SK-N-DZ (cell line): Measurements from ENCODE around the gene ADRB1.

Experiments used
- DNase-seq: peaks from one replicate; pipeline ENCODE4 v3.0.0-alpha.2; 2015; ENCODE audit warnings: low spot score

Gene ADRB1

DNA sequence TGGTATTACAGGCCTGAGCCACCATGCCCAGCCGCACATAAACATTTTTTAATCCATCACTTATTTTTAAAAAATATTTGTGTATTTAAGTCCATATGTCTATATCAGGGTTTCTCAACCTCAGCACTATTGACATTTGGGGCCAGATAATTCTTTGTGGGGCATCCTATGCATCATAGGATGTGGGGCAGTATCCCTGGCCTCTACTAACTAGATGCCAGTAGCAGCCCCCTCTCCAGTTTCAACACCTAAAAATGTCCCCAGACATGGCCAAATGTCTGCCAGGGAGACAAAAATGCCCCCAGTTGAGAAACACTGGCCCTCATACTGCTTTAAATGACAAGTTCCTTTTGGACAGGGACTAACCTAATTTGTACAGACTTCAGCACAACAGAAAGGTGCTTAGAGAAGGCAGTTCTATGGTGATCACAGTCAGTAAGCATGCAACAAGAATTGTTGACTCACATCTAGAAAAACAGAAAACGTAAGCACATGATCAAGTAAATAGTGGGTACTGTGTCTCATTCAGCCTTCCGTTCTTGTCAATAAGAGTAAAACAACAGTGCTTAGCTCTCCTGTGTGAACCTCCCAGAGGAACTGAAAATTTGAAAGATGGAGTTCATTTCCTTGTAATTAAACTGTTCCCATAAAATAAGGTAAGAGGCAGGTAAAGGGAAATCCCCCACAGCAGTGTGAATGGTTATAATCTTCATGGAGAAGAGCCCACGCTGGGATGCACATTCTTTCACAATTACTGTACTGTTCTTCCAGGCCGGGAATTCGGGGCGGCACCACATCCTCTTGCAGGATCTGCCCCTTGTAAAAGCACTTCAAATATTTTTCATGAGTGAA is 17.3 kb upstream of the ADRB1 start:
- no peak for DNase-seq

DNA sequence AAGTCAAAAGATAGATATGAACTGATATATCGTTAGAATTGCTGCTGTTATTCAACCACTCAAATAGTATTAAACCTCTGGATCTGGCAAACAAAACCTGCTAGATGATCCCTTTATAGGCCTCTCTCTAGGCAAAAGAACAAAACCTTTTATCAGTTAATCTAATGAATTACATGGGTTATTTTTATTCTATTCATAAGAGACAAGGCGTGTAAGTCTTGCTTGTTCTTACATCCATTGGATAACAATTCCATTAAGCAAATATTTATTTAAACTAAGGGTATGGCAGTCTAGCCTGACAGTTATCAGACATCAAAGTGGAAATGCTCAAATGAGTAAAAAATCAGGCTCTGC is 16.6 kb upstream of the ADRB1 start:
- DNase-seq = no peak

DNA sequence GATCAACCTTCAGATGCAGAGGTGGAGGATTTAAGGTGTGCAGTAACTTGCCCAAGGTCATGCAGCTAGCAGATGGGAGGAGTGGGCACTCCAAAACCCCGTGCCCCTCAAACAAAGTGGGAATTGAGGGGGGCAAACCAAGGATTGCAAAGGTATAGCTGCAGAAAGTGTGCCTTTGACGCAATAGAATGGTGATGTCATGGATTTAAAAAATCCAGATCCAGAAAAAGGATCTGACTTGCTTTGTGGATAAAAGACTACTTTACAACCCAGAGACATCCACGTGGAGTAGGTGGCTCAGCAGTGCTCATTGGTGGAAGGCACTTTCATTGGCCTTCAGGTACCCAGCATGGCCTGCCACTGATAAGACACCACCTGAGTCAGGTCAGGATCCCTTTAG is 15.7 kb upstream of the ADRB1 start:
- DNase-seq = no peak

DNA sequence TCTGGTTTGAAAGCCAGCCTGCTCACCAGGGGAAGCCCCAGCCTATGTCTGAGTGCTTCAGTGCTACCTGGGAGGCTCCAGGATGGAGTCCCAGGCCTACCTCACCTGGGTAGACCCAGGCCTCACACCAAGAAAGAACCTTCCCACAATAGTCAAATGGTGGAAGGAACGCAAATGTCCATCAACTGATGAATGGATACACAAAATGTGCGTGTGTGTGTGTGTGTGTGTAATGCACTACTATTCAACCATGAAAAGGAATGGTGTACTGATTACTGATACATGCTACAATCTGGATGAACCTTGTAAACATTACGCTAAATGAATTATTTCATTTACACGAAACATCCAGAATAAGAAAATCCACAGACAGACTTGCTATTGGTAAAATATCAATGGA is 15.2 kb upstream of the ADRB1 start:
- no peak for DNase-seq

DNA sequence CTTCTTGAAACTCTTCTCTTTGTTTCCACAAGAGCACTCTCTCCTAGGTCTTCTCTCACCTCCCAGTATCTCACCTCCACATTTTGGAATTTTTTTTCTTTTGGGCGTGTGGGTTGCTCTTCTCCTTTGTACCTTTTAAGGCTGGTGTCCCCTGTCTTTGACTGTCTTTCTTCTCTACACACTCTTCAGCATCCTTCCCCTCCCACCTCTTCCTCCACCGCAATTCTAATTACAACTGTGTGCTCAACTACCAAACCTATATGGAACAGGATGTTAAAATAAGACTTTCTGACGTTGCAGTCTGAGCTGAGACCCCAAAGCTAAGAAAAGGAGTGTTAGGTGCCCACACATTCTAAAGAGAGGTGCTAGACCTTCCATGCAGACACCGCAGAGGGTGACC is 14.0 kb upstream of the ADRB1 start:
- DNase-seq = no peak

DNA sequence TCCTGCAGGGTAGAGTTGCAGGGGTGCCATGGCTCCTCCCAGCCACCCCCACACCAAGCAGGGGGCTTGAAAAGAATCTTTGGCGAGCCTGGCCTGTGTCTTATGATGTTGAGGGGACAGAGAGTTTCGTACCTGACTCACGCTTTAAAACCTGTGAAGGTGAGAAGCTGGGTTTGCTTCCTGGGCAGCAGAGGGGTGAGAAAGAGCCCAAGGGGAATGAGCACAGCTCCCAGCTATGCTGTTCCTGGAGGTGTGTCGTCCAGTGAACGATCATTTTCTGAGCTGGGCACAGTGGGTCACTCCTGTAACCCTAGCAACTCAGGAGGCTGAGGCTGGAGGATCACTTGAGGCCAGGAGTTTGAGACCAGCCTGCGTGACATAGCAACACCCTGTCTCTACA is 13.5 kb upstream of the ADRB1 start:
- no peak for DNase-seq

DNA sequence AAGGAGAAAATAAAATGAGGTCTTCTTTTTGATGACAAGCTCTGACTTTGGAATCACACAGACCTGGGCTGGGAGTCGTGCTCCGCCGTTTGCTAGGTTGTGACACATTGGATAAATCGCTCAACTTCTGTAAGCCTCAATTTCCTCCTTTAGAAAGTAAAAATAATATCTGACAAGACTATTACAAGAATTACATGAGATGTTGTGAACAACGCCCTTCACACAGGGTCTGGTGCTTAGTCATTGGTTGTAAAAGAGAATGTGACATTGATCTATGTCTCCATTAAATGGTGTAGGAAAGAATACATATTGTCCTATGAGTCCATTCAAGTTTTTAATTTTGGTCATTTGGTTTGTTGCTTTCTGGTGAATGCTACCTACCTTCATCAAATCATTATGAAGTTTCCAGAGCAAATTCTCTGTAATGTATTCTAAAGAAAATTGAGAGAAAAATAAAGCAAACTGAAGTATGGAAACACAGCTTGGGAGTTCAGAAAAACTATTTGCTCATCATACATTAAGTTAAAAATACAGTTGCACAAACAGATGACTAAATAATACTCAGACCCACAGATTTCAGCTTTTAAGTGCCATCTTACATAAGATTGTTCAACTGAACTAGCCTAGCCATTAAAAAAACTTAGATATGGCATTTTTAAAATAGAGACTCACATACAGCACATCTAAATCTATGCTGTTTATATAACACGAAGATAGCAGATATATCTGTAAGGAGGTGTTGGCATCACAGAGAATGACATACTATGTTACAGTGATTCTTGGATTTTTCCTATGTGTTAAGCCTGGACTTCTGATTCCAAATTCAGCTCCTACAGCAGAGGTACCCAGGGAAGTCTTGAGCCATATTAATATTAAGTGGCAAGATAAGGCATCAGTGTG is 12.3 kb upstream of the ADRB1 start:
- DNase-seq = no peak

DNA sequence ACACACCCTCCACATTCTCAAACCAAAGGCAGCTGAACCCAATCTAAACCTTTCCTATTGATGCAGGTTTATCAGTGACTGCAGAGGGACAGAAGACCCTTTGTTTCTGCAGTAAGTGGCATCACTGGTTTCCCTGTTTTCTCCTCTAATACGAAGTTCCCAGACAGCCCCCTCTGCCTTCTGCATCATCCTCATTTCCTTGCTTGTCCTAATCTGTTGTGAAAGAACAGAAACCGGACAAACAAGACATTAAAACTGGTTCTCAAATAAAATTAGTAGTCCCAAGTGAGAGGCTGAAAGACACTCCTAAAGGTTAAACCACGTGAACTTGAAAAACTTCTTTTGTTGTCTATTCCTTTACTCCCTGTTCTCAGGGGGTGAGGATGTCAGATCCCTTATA is 10.1 kb upstream of the ADRB1 start:
- DNase-seq = no peak

DNA sequence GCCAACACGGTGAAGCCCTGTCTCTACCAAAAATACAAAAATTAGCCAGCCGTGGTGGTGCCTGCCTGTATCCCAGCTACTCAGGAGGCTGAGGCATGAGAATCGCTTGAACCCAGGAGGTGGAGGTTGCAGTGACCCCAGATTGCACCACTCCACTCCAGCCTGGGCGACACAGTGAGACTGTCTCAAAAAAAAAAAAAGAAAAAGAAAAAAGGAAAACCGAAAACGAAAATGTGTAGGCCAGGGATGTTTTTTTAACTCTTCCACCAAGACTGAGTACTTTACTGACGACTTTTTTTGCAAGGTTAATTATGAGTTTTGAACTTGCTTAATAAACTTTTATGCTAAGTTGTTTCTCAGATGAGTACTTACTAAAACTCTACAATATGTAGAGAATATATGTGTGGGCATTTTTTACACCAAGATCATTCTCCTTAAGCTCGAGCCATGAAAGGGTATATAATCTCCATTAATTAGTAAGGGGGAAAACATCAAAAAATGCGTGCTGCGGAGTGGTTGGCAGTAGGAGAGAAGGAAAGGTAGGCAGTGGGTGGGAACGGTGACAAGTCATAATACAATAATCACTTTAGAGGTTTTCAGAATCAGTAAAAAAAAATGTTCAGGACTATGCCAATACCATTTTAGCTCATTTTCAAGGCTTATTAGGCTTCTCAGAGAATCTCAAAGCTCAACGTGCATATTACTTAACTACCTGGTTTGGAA is 8.6 kb upstream of the ADRB1 start:
- DNase-seq = no peak

DNA sequence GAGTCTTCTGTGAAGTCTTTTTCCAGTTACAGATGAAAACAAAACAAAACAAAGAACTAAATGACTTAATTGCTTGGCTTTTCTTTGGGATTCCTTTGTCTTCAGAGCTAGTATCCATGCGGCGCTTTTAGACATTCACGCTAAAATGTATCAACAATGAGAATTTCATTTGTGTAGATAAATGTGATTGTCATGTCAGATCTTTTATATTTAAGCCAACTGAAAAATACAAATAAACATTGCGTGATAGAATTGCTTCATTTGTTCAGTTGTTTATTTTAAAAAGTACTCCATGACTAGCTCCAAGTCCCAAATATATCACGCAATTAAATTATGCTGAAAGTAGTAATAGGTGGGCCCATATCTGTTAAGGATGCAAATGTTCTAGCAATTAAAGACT is 7.9 kb upstream of the ADRB1 start:
- DNase-seq = no peak

DNA sequence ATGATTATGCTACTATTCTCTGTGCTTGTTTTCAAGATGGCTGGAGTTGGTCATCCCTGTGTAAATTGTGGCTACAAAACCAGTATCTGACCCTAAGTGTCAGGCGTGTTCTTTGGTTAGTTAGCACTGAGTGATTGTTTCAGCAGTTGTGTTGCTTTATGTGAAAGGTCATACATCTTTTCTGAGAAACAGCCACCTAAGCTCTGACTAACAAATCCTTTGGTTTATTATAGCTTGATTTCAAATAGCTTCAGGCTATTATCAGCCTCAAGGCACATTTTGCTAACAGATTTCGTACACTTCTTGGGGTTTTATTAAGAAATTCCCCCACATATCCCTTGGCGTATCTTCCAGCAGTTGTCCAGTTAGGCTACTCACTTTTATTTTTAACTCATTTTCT is 4.8 kb upstream of the ADRB1 start:
- DNase-seq = no peak

DNA sequence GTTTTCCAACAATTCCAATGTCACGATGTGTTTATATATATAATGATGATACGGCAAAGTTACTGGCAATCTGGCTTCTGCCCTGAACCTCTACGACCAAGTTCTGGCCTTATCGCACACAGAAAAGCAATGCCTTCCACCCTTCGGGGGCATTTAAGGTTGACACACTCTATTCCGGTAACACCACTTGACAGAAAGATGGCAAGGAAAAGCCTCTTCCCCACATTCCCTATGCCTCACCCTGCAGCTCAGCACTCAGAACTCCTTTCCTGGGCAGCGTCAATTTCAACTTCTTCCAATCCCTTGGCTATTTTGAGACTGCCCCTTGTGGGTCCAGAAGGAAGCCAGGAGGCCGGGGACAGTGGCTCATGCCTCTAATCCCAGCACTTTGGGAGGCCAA is 2.5 kb upstream of the ADRB1 start:
- no peak for DNase-seq

DNA sequence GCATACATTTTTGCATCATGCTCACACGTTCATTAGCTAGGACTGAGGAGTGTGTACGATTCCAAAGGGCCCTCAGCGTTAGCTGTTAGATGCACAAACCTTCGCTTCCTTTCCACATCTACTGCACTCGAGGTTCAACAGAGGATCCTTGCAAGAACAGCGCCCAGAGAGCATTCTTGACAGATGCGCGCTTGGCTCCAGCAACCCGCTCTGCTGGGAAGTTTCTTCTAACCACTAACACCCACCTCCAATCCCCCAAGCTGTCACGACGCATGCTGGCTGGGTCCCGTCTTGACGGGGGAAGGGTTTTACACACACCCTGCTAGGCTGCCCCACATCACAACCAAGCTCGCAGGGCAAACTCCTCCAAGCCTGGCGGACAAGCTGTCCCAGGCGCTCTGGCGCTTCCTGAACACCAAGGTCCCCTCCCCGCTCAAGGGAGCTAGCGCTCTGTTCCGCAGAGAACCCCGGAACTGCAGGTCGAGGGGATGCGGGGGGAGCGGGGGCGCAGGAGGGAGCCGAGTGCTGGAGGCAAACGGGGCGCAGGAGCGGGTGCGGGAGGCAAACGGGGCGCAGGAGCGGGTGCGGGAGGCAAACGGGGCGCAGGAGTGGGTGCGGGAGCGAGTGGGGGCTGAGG is 653 bp upstream of the ADRB1 start:
- peak; percentile 14 for DNase-seq

DNA sequence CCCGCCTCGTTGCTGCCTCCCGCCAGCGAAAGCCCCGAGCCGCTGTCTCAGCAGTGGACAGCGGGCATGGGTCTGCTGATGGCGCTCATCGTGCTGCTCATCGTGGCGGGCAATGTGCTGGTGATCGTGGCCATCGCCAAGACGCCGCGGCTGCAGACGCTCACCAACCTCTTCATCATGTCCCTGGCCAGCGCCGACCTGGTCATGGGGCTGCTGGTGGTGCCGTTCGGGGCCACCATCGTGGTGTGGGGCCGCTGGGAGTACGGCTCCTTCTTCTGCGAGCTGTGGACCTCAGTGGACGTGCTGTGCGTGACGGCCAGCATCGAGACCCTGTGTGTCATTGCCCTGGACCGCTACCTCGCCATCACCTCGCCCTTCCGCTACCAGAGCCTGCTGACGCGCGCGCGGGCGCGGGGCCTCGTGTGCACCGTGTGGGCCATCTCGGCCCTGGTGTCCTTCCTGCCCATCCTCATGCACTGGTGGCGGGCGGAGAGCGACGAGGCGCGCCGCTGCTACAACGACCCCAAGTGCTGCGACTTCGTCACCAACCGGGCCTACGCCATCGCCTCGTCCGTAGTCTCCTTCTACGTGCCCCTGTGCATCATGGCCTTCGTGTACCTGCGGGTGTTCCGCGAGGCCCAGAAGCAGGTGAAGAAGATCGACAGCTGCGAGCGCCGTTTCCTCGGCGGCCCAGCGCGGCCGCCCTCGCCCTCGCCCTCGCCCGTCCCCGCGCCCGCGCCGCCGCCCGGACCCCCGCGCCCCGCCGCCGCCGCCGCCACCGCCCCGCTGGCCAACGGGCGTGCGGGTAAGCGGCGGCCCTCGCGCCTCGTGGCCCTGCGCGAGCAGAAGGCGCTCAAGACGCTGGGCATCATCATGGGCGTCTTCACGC is 825 bp downstream of the ADRB1 start:
- no peak for DNase-seq

DNA sequence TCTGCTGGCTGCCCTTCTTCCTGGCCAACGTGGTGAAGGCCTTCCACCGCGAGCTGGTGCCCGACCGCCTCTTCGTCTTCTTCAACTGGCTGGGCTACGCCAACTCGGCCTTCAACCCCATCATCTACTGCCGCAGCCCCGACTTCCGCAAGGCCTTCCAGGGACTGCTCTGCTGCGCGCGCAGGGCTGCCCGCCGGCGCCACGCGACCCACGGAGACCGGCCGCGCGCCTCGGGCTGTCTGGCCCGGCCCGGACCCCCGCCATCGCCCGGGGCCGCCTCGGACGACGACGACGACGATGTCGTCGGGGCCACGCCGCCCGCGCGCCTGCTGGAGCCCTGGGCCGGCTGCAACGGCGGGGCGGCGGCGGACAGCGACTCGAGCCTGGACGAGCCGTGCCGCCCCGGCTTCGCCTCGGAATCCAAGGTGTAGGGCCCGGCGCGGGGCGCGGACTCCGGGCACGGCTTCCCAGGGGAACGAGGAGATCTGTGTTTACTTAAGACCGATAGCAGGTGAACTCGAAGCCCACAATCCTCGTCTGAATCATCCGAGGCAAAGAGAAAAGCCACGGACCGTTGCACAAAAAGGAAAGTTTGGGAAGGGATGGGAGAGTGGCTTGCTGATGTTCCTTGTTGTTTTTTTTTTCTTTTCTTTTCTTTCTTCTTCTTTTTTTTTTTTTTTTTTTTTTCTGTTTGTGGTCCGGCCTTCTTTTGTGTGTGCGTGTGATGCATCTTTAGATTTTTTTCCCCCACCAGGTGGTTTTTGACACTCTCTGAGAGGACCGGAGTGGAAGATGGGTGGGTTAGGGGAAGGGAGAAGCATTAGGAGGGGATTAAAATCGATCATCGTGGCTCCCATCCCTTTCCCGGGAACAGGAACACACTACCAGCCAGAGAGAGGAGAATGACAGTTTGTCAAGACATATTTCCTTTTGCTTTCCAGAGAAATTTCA is 1.7 kb downstream of the ADRB1 start:
- no peak for DNase-seq

DNA sequence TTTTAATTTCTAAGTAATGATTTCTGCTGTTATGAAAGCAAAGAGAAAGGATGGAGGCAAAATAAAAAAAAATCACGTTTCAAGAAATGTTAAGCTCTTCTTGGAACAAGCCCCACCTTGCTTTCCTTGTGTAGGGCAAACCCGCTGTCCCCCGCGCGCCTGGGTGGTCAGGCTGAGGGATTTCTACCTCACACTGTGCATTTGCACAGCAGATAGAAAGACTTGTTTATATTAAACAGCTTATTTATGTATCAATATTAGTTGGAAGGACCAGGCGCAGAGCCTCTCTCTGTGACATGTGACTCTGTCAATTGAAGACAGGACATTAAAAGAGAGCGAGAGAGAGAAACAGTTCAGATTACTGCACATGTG is 2.4 kb downstream of the ADRB1 start:
- no peak for DNase-seq

DNA sequence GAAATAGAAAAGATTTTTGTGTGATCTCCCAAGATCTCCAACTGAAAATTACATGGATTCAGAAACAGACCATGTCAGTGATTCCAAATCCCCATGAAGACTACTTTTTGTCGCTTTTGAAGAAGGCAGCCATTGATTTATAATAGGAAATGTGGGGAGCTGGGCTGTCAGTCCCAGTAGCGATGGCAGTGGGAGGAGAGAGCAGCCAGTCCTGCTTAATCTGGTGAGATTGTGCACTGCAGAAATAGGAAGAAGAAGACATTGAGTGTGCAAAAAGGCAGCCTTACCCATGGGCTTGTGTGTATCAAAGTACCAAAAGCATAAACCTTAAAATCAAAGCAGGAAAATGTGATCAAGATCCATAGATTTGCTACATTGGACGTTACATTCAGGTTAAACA is 4.8 kb downstream of the ADRB1 start:
- no peak for DNase-seq

DNA sequence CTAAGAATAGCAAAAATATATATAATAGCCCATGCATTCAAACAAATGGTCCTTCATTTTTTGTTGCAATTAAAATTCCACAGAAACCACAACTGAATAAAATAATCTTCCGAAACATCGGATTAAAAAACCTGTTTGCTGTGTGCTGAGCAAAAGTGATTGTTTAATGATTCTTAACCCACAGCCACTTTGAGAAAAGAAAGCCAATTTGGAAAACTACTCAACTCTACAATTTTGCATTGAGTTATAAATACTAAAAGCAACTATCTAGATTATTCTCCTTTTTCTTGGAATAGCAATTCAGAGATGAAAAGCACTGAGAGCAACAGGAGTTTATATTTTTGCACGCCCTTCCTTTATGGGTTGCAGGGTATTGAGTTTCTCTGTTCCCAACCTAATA is 8.0 kb downstream of the ADRB1 start:
- no peak for DNase-seq

DNA sequence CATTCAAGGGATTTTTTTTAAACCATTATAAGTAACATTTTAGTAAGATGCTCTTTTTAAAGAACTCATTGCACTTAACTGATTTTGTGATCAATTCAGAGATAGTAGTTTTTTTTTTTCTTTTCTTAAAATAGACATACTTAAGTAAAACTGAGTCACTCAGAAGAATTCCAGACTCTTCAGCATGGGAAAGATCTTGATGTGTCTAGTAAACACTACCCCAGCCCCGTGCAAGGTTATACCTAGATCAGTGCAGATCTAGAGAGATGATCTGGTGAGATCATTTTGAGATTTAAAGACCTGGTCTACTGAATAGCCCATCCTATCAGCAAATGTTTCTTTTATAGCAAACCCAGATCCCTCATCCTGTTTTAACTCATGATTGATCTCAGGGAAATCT is 8.6 kb downstream of the ADRB1 start:
- DNase-seq = no peak

DNA sequence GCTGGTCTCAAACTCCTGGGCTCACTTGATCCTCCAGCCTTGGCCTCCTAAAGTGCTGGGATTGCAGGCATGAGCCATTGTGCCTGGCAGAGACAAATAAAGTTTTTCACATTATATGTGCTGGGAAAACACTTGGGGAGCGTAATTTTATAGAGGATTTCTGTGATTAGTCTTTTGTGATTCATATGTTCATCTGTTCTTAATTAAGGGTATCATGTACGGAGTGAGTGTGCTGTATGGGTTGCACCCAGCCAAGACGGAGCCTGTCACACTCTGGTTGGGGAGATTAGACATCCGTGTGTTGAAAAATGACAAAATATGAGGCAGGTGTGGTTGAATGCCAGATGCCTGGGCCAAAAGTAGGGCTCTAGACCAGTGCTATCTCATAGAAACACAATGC is 10.3 kb downstream of the ADRB1 start:
- DNase-seq = no peak
